Measurements from ENCODE around the gene PRKG1. TPM values are rescaled to one million over a fixed set of nuclear protein-coding genes. Genes with fewer than 3 reads are reported as not detected.

The PRKG1 gene
- total and polyA plus RNA-seq, 2 of the 4 experiments (the other 2 are of a cell fraction), result 3.5 to 18.3 TPM

DNA sequence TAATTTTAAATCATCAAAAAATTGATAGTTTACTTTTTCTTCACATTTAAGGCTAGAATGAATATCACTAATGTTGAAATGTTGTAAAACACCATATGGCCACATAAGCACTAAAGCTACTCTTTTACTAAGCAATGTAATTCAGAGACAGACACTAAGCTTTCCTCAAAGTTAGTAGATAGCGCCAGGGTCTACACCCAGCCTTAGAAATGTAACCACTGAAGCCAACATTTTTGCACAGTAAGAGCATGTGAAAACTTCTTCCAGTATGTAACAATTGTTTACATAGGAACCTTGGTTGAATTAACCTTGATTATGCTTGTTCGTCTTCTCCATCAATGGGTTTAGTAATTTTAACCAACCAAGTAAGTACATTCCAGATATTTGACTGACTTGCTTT, 28.4 kb upstream of the PRKG1 start:
- H2BK120ac ChIP-seq (ENCODE audit: low read depth, low read length), result no peak overlapping the region
- no peak overlapping the region for H3K4ac ChIP-seq (ENCODE audit: low read depth, low read length)
- H2BK15ac ChIP-seq (ENCODE audit: low read depth, low read length), result no peak overlapping the region
- peaks cover 4% of the 10 kb centered on the region; the same call in 1 of the 2 replicates for H3K9me1 ChIP-seq (ENCODE audit: insufficient read depth, low read length)
- no peak overlapping the region for H3K56ac ChIP-seq (ENCODE audit: extremely low read depth, insufficient read depth, low read length)
- POLR2A ChIA-PET (ENCODE audit: unreplicated experiment), result no interaction called here
- H3K14ac ChIP-seq (replicated peaks; ENCODE audit: low read depth, low read length), result no peak overlapping the region
- H3K9me3 ChIP-seq (ENCODE audit: control insufficient read depth, insufficient read depth, low read length), result no peaks in the 10 kb centered on the region
- no peak overlapping the region for H2BK5ac ChIP-seq (ENCODE audit: low read depth, low read length, poor library complexity, severe bottlenecking)
- dilution Hi-C loops (cut with HindIII; ENCODE audit: low sequenced_read_pairs, unreplicated experiment) (no loop called here), in situ Hi-C loops (cut with MboI; ENCODE audit: low sequenced_read_pairs) (no loop called here), intact Hi-C loops (cut with micrococcal nuclease) (no loop called here)
- no peak overlapping the region for H3K4me3 ChIP-seq (ENCODE audit: insufficient read depth, low read depth, low read length)
- H3K27me3 ChIP-seq (ENCODE audit: control insufficient read depth, insufficient read depth, low read length), result no peaks in the 10 kb centered on the region
- H2AFZ ChIP-seq (replicated peaks; ENCODE audit: low read length, poor library complexity), result no peak overlapping the region
- H2AK5ac ChIP-seq (ENCODE audit: low read depth, low read length), result no peak overlapping the region
- no peak overlapping the region for H4K5ac ChIP-seq (ENCODE audit: low read depth, low read length)
- H4K20me1 ChIP-seq (ENCODE audit: insufficient read depth, low read length), result peaks cover 17% of the 10 kb centered on the region
- no peak overlapping the region for H3K4me2 ChIP-seq (ENCODE audit: low read depth, low read length)
- H3K23ac ChIP-seq (ENCODE audit: low read depth, low read length), result no peak overlapping the region
- H3K4me1 ChIP-seq (ENCODE audit: control insufficient read depth, insufficient read depth, low read length), result no peaks in the 10 kb centered on the region
- DNase-seq (no peak), ATAC-seq (ENCODE audit: low read depth) (no peak)
- no peak overlapping the region for H4K8ac ChIP-seq (ENCODE audit: low read depth in 2 of 2, low read length in 2 of 2)
- no peak overlapping the region for H4K91ac ChIP-seq (ENCODE audit: insufficient read depth, low read depth, low read length)
- H3K18ac ChIP-seq (ENCODE audit: low read depth, low read length), result no peak overlapping the region
- CTCF ChIA-PET, result no interaction called here
- no peak for TF ChIP-seq RFX5 (IDR thresholded peaks at IDR 0.05; ENCODE audit: low read depth, low read length)
- TF ChIP-seq CHD1 (IDR thresholded peaks at IDR 0.05; ENCODE audit: low read depth, low read length), result no peak
- no peak for TF ChIP-seq RAD21 (IDR thresholded peaks at IDR 0.05; ENCODE audit: low read length)
- no peak for TF ChIP-seq CEBPB (IDR thresholded peaks at IDR 0.05; ENCODE audit: low read depth, low read length)
- no peak for TF ChIP-seq MAFK (IDR thresholded peaks at IDR 0.05; ENCODE audit: low read depth, low read length)
- WGBS, 2 experiments (ENCODE audit: extremely low coverage in 2 of 2, insufficient read length in 1 of 2), result no CpG with 5 or more reads among the region's 2 CpGs
- BruUV-seq (replicated peaks), result no TSS peak
- no peak overlapping the region for H2AK9ac ChIP-seq (replicated peaks; ENCODE audit: low read depth, low read length, poor library complexity)
- H3K79me1 ChIP-seq (ENCODE audit: low read depth in 1 of 2, low read length in 2 of 2), result peaks cover 23 to 42% of the 10 kb centered on the region in 2 experiments
- no peak overlapping the region for H3K27ac ChIP-seq (ENCODE audit: insufficient read depth, low read length)
- H3K9ac ChIP-seq (ENCODE audit: low read depth, low read length), result no peak overlapping the region
- H3K36me3 ChIP-seq (ENCODE audit: control insufficient read depth, insufficient read depth, low read length), result no peaks in the 10 kb centered on the region
- no peak overlapping the region for H2BK20ac ChIP-seq (ENCODE audit: low read depth, low read length)
